PFSK-1 (cell line): ENCODE measurements around the gene SH3YL1.

Experiments used
- FOXP2 ChIP-seq: optimal IDR thresholded peaks from 2 replicates; pipeline ENCODE3; 2011; ENCODE audit warnings: borderline replicate concordance, control low read depth, inconsistent platforms; ENCODE audit not compliant: insufficient read depth; ENCODE audit errors: extremely low read length, extremely low read depth
- POLR2AphosphoS5 ChIP-seq: IDR thresholded peaks from 2 replicates; pipeline ENCODE4 v1.6.1; 2012; ENCODE audit warnings: low read depth, mild to moderate bottlenecking, control low read depth, low read length, moderate library complexity
- SIN3A ChIP-seq: IDR thresholded peaks from 2 replicates; pipeline ENCODE4 v1.6.1; 2012; ENCODE audit warnings: mild to moderate bottlenecking, low read length, moderate library complexity, borderline replicate concordance; ENCODE audit not compliant: insufficient read depth
- TAF1 ChIP-seq: IDR thresholded peaks from 2 replicates; pipeline ENCODE4 v1.6.1; 2012; ENCODE audit warnings: low read length, control low read depth, borderline replicate concordance; ENCODE audit not compliant: insufficient read depth
- TF ChIP-seq, protein P1 (sequence below), 2 experiments: IDR thresholded peaks; 2 replicates each; pipeline versions ENCODE4 v1.6.1 to v1.8.0; 2011 to 2012; ENCODE audit warnings: low read depth in 2 of 2, low read length in 2 of 2, control low read depth in 1 of 2, inconsistent platforms in 1 of 2, mild to moderate bottlenecking in 1 of 2, moderate library complexity in 1 of 2; ENCODE audit not compliant: insufficient read depth in 1 of 2

The SH3YL1 gene

DNA sequence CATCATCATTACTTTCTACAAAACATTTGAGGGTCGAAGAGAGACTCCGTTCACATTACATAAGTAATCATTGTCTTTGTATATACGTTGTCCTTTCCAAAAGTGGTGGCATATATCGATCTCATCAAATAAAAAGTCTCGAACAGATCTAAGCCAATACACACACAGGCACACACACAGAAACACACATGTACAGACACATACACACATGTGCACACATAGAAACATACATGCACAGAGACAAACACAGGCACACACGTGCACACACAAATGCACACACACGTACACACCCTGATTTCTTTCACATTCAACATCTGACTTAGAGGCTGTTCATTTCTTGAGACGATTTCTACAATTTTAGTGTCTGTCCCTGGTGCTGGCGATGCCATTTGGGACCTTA, 41.5 kb upstream of the SH3YL1 start:
- no peak for TF ChIP-seq SIN3A
- TF ChIP-seq, protein P1, sequence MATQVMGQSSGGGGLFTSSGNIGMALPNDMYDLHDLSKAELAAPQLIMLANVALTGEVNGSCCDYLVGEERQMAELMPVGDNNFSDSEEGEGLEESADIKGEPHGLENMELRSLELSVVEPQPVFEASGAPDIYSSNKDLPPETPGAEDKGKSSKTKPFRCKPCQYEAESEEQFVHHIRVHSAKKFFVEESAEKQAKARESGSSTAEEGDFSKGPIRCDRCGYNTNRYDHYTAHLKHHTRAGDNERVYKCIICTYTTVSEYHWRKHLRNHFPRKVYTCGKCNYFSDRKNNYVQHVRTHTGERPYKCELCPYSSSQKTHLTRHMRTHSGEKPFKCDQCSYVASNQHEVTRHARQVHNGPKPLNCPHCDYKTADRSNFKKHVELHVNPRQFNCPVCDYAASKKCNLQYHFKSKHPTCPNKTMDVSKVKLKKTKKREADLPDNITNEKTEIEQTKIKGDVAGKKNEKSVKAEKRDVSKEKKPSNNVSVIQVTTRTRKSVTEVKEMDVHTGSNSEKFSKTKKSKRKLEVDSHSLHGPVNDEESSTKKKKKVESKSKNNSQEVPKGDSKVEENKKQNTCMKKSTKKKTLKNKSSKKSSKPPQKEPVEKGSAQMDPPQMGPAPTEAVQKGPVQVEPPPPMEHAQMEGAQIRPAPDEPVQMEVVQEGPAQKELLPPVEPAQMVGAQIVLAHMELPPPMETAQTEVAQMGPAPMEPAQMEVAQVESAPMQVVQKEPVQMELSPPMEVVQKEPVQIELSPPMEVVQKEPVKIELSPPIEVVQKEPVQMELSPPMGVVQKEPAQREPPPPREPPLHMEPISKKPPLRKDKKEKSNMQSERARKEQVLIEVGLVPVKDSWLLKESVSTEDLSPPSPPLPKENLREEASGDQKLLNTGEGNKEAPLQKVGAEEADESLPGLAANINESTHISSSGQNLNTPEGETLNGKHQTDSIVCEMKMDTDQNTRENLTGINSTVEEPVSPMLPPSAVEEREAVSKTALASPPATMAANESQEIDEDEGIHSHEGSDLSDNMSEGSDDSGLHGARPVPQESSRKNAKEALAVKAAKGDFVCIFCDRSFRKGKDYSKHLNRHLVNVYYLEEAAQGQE (IDR thresholded peaks at IDR 0.05; ENCODE audit: insufficient read depth in 1 of 2, low read depth in 2 of 2, low read length in 2 of 2): no peak
- TF ChIP-seq FOXP2: no peak
- TF ChIP-seq POLR2AphosphoS5: no peak
- TF ChIP-seq TAF1: no peak

DNA sequence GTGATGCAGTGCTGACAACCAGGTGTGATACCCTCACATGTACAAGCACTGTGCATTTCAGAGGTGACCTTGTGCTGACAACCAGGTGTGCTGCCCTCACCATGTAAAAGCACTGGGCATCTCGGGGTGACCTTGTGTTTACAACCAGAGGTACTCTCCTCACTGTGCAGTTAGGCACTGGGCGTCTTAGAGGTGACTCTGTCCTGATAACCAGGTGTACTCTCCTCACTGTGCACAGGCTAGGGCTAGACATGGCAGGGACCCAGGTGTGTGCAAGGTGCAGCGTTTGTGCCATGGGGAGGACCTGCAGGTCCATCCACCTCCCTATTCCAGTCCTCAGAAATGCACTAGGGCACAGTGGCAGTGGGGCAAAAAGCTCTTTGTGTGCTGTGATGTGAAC, 32.5 kb upstream of the SH3YL1 start:
- TF ChIP-seq FOXP2: no peak
- no peak for TF ChIP-seq TAF1
- TF ChIP-seq SIN3A: no peak

DNA sequence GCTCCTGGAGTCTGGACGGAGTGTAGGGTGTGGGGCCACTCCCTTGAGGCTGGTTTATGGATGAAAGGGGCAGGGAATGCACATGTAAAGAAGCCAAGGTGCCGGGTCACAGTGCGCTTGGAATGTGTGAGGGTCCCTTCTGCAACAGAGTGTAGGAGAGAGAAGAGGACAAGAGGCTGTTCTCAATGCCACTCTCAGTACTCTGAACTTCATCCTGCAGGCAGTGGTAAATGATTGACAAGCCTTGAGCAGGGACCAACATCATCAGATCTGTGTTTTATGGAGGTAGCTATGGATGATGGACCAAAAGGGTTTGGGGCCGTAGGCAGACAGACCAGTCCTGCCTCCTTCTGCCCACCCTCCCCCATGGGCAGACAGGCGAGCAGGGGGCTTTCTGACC, 31.3 kb upstream of the SH3YL1 start:
- TF ChIP-seq, protein P1 (IDR thresholded peaks at IDR 0.05; ENCODE audit: insufficient read depth in 1 of 2, low read depth in 2 of 2, low read length in 2 of 2): no peak
- TF ChIP-seq TAF1: no peak
- TF ChIP-seq POLR2AphosphoS5: no peak
- no peak for TF ChIP-seq FOXP2

DNA sequence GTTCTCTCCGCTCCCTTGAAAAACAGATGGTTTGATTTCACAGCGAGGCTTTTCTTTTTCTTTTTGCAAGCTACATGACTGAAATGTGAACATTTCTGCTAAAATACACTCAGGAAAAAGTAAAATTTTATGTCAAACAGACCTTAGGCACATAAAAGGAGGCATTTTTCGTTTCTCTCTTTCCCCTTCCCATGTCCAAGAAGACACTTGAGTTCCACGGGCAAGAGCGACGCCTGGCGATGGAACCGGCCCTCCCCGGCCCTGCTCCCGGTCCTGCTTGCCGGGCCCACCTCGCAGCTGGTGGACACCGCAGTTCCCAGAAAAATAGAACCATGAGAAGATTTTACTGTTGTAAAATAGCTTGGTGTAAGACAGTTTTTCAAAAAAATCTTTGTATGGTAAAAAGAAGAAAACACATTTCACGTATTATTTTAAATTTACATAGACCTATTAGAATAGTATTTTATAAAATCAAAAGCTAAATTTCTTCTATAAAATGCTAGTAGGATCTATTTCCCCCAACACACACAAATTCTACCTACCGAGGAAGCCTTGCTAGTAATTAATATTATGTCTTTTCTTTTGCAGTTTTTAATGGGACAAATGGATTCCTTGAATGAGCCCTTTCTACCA, 26.4 kb upstream of the SH3YL1 start:
- TF ChIP-seq SIN3A (no peak), FOXP2 (no peak), POLR2AphosphoS5 (no peak), TAF1 (no peak)
- TF ChIP-seq, protein P1 (IDR thresholded peaks at IDR 0.05; ENCODE audit: insufficient read depth in 1 of 2, low read depth in 2 of 2, low read length in 2 of 2): no peak

DNA sequence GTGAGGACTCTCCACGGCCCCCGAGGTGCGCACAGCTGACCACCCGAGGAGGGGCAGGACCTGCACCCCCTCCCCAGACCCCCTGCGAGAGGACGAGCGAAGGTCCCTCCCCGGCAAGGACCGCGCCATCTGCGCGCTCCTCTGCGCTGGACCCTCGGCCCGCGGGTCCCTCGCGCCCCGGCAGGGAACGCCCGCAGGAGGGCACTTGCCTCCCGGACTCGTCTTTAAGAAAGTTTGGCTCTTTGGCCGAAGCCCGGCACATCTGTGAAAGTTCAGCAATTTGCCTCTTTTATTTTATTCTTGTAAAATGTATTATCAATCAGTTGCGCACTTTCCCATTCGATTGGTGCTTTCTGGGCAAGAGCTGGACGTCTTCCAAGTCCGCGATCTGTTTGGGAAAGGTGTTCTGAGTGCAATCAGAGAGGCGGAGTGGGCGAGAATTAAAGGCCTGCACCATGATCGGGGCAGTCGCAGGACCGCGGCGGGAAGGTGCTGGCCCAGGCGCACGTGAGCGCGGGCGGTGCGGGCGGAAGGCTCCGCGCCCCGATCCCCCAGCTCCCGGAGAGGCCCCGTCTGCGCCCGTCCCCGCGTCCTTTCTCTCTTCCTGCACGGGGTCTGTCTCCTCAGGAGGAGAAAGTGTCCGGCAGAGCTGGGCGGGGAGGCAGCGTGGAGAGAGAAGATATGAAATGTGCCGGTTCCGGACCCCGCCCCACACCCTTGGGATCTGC, 25.7 kb upstream of the SH3YL1 start:
- TF ChIP-seq TAF1 (no peak), POLR2AphosphoS5 (no peak), FOXP2 (no peak), SIN3A (no peak)
- TF ChIP-seq, protein P1 (IDR thresholded peaks at IDR 0.05; ENCODE audit: insufficient read depth in 1 of 2, low read depth in 2 of 2, low read length in 2 of 2): no peak
